Measurements from ENCODE around the gene JSRP1. TPM values are rescaled to one million over a fixed set of nuclear protein-coding genes. Genes with fewer than 3 reads are reported as not detected.

Gene JSRP1
- total RNA-seq, 4 donors from 2014 or later = not detected

DNA sequence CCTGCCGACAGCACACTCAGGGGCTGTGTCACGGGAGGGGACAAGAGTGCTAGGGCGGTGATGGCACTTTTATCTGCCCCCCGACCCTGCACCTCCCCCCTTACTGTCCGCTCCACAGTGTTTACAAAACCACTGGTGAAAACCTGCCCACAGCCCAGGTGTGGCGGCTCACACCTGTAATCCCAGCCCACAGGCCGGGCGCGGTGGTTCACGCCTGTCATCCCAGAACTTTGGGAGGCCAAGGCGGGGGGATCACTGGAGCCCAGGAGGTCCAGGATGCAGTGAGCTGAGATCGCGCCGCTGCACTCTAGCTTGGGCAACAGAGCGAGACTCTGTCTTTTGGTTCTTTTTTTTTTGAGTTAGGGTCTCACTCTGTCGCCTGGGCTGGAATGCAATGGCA lies 39.9 kb upstream of the JSRP1 start:
- Histone ChIP-seq H3K36me3 (no peaks in the 10 kb centered on the region), H3K4me3 (no peak overlapping the region), H3K4me1 (peaks cover 0 to 23% (median 5%) of the 10 kb centered on the region in 4 donors), H3K27ac (no peak overlapping the region), H3K27me3 (peaks cover 0 to 40% of the 10 kb centered on the region in 2 donors), H3K9me3 (no peaks in the 10 kb centered on the region)
- no peak for DNase-seq (ENCODE audit: low spot score in 2 of 2)
- TF ChIP-seq EP300 (IDR thresholded peaks at IDR 0.05) (no peak), POLR2A (IDR thresholded peaks at IDR 0.05) (no peak)
- TF ChIP-seq, protein P1, sequence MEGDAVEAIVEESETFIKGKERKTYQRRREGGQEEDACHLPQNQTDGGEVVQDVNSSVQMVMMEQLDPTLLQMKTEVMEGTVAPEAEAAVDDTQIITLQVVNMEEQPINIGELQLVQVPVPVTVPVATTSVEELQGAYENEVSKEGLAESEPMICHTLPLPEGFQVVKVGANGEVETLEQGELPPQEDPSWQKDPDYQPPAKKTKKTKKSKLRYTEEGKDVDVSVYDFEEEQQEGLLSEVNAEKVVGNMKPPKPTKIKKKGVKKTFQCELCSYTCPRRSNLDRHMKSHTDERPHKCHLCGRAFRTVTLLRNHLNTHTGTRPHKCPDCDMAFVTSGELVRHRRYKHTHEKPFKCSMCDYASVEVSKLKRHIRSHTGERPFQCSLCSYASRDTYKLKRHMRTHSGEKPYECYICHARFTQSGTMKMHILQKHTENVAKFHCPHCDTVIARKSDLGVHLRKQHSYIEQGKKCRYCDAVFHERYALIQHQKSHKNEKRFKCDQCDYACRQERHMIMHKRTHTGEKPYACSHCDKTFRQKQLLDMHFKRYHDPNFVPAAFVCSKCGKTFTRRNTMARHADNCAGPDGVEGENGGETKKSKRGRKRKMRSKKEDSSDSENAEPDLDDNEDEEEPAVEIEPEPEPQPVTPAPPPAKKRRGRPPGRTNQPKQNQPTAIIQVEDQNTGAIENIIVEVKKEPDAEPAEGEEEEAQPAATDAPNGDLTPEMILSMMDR (IDR thresholded peaks at IDR 0.05) = no peak
- whole genome bisulfite sequencing, 2 donors = 88 to 90% methylated on average over 16 of the region's 16 CpGs

DNA sequence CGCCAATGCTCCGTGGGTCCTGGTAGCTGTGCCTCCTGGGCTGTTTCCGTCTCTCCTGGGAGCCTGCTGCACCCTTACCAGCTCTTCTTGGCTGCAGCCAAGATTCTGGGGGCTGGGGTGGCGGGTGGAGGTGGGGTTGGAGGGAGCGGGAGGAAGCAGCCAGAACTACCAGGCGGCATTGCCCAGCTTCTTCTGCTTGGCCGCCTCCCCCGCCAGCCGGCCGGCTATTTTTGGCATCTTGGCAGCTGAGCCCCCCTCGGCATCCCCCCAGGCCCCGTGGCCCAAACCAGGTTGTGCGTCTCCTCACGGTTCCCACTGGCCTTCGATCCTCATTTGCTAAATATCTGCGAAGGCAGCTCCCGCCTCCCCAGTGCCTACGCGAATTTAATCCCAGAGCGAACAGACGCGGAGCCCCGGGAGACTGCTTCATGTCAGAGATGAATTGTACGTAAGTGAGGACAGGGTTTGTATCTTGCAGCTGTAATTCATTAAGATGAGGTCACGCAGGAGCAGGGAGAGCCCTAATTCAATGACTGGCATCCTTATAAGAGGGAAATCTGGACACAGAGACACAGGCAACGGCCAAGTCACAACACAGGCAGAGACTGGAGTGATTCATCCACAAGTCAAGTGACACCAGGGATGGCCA lies 38.6 kb upstream of the JSRP1 start:
- Histone ChIP-seq H3K4me3 (no peak overlapping the region), H3K9me3 (no peaks in the 10 kb centered on the region), H3K27me3 (peaks cover 0 to 44% of the 10 kb centered on the region in 2 donors), H3K36me3 (no peaks in the 10 kb centered on the region), H3K4me1 (peaks cover 0 to 36% (median 13%) of the 10 kb centered on the region in 4 donors), H3K27ac (no peak overlapping the region)
- TF ChIP-seq POLR2A (IDR thresholded peaks at IDR 0.05) (no peak), EP300 (IDR thresholded peaks at IDR 0.05) (peak in 1 of 2 donors; percentile 18)
- TF ChIP-seq, protein P1 (IDR thresholded peaks at IDR 0.05) = no peak
- 19 to 35% methylated on average over 25 of the region's 26 CpGs for WGBS, 2 donors
- DNase-seq (ENCODE audit: low spot score in 2 of 2) = no peak

DNA sequence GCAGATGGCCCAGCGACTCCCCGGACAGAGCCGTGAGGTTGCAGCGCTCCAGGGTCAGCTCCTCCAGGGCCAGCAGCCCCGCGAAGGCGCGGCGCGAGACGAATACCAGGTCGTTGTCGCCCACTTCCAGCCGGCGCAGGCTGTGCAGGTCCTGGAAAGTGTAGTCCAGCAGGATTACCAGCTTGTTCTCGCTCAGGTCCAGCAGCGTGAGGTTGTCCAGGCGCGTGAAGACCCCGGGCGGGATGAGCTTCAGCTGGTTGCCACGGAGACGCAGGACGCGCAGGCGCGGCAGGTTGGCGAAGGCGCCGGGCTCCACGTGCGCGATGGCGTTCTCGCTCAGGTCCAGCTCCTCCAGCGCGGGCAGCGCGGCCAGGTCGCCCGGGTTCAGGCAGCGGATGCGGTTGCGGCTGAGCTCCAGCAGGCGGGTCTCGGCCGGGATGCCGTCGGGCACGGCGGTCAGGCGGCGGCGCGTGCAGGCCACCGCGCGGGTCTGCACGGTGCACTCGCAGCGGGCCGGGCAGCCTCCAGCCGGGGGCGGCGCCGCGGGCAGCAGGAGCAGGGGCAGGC lies 35.1 kb upstream of the JSRP1 start:
- H3K36me3 ChIP-seq = no peaks in the 10 kb centered on the region
- no peak for DNase-seq (ENCODE audit: low spot score in 2 of 2)
- whole genome bisulfite sequencing, 2 donors = 4% methylated on average over 45 of the region's 67 CpGs; no CpG with 5 or more reads in 1 of the 2 donors
- peak overlapping the region in 1 of 4 donors; percentile 82 for H3K27ac ChIP-seq
- peaks cover 0 to 58% of the 10 kb centered on the region in 2 donors for H3K27me3 ChIP-seq
- no peaks in the 10 kb centered on the region for H3K9me3 ChIP-seq
- H3K4me3 ChIP-seq = peak overlapping the region in 3 of 4 donors; percentile 10 to 55 (median 52)
- TF ChIP-seq EP300 (IDR thresholded peaks at IDR 0.05) = no peak
- TF ChIP-seq POLR2A (IDR thresholded peaks at IDR 0.05) = no peak
- TF ChIP-seq, protein P1 (IDR thresholded peaks at IDR 0.05) = no peak
- H3K4me1 ChIP-seq = peaks cover 0 to 43% (median 17%) of the 10 kb centered on the region in 4 donors

DNA sequence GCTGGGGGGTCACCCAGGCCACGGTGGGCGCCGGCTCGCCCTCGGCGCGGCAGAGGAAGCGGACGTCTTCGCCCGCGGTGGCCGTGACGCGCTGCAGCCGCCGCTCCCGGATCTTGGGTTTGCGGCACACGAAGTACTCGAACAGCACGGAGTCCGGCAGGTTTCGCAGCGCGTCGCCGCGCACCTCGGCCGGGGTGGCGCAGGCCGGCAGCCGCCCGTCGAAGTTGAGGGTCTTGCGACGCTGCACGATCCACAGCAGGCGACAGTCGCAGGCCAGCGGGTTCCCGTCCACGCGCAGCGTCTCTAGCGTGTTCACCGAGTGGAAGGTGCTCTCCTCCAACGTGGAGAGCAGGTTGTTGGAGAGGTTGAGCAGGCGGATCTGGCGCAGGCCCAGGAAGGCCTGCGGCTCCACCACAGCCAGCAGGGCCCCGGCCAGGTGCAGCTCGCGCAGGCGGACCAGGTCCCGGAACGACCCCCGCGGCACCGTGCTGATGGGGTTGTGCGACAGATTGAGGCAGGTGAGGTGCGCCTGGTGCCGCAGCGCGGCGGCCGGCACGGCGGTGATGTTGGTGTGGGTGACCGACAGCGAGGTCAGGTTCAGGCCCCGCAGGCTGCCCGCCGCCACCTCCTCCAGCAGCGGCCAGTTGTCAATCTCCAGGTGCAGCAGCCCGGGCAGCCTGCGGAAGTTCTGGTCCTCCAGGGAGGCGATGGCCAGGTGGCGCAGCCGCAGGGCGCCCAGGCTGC lies 34.4 kb upstream of the JSRP1 start:
- TF ChIP-seq EP300 (IDR thresholded peaks at IDR 0.05) = no peak
- TF ChIP-seq POLR2A (IDR thresholded peaks at IDR 0.05) = no peak
- TF ChIP-seq, protein P1 (IDR thresholded peaks at IDR 0.05) = no peak
- Histone ChIP-seq H3K27ac (peak overlapping the region in 2 of 4 donors; percentile 35 to 82), H3K9me3 (no peaks in the 10 kb centered on the region), H3K27me3 (peaks cover 0 to 58% of the 10 kb centered on the region in 2 donors), H3K4me3 (peak overlapping the region; percentile 10 to 55 (median 35)), H3K36me3 (no peaks in the 10 kb centered on the region), H3K4me1 (peaks cover 0 to 43% (median 17%) of the 10 kb centered on the region in 4 donors)
- WGBS, 2 donors = 2 to 4% methylated on average over 13 to 48 of the region's 82 CpGs
- no peak for DNase-seq (ENCODE audit: low spot score in 2 of 2)
